ENCODE data around the gene CCDC181.

- peak; percentile 55 to 73 for TF ChIP-seq CTCF (conservative IDR thresholded peaks at IDR 0.05 in 1 of 2, IDR thresholded peaks at IDR 0.05 in 1 of 2; ENCODE audit: extremely low read depth in 1 of 2, insufficient read depth in 1 of 2, low read depth in 1 of 2, low read length in 2 of 2)
- no peak for TF ChIP-seq EZH2 (IDR thresholded peaks at IDR 0.05; ENCODE audit: borderline replicate concordance, low read length)
Measured at GRCh38 chr1:169348383-169349036, 78.8 kb downstream of the CCDC181 start.
